SK-N-SH (cell line): ENCODE measurements around the gene CNTNAP5. TPM values are rescaled to one million over a fixed set of nuclear protein-coding genes. Genes with fewer than 3 reads are reported as not detected.

ENCODE experiments used
- CTCF ChIA-PET: fragments of 300-600, 350-600 bp; formaldehyde crosslinking; extraction: SDS; loops from one replicate; lab custom pipeline; 2021; lab: Yijun Ruan, JAX
- POLR2A ChIA-PET: fragments of 350-600 bp; sonication (Branson Sonifier 250); formaldehyde crosslinking; extraction: SDS; loops from one replicate; lab custom pipeline; 2020; ENCODE audit warnings: antibody characterized with exemption, inconsistent platforms; lab: Yijun Ruan, JAX
- DNase-seq: peaks from one replicate; pipeline ENCODE4 v3.0.0; 2012
- H2AFZ ChIP-seq: fragments of 200-600 bp; sonication (generic); 2 replicates; pipeline ENCODE4 v1.8.1; 2016; ENCODE audit warnings: antibody characterized with exemption, mild to moderate bottlenecking, low read depth
- H3F3A ChIP-seq: fragments of 200-600 bp; sonication (generic); replicated peaks from 2 replicates; pipeline ENCODE3; 2016; ENCODE audit warnings: antibody characterized with exemption, mild to moderate bottlenecking; ENCODE audit not compliant: insufficient read depth
- H3K27ac ChIP-seq, 2 experiments: fragments of 200-500 bp in 1 of 2; fragments of 200-600 bp in 1 of 2; sonication (Bioruptor generic) in 1 of 2; sonication (generic), shearing (Covaris generic) in 1 of 2; 2 replicates each; pipeline versions ENCODE4 v1.5.1 to v1.6.1; 2014 to 2016; ENCODE audit warnings: low read depth in 2 of 2, inconsistent platforms in 1 of 2, low read length in 1 of 2, mild to moderate bottlenecking in 1 of 2, mixed read lengths in 1 of 2
- H3K27me3 ChIP-seq: fragments of 200-600 bp; sonication (generic), shearing (Covaris generic); 2 replicates; pipeline ENCODE4 v1.6.1; 2016; ENCODE audit warnings: mixed run types; ENCODE audit not compliant: insufficient read depth
- H3K36me3 ChIP-seq, 2 experiments: fragments of 200-500 bp in 1 of 2; fragments of 200-600 bp in 1 of 2; sonication (Bioruptor generic) in 1 of 2; sonication (generic) in 1 of 2; replicated peaks in 1 of 2; 2 replicates each; pipeline versions ENCODE3 to v1.5.1; 2014 to 2016; ENCODE audit warnings: low read length in 1 of 2, mild to moderate bottlenecking in 1 of 2; ENCODE audit not compliant: insufficient read depth in 2 of 2, control insufficient read depth in 1 of 2
- H3K4me1 ChIP-seq, 2 experiments: fragments of 200-500 bp in 1 of 2; fragments of 200-600 bp in 1 of 2; sonication (Bioruptor generic) in 1 of 2; sonication (generic), shearing (Covaris generic) in 1 of 2; 2 replicates each; pipeline versions ENCODE4 v1.5.1 to v1.6.1; 2014 to 2016; ENCODE audit warnings: low read depth in 1 of 2, low read length in 1 of 2, mixed run types in 1 of 2; ENCODE audit not compliant: insufficient read depth in 2 of 2, control insufficient read depth in 1 of 2
- H3K4me2 ChIP-seq: fragments of 200-600 bp; sonication (generic), shearing (Covaris generic); 2 replicates; pipeline ENCODE4 v1.6.1; 2017; ENCODE audit warnings: mixed run types
- H3K4me3 ChIP-seq, 2 experiments: fragments of 200-500 bp in 1 of 2; fragments of 200-600 bp in 1 of 2; sonication (Bioruptor generic) in 1 of 2; sonication (generic), shearing (Covaris generic) in 1 of 2; 2 replicates each; pipeline versions ENCODE4 v1.5.1 to v1.8.1; 2014 to 2016; ENCODE audit warnings: low read depth in 2 of 2, inconsistent platforms in 1 of 2, low read length in 1 of 2, mild to moderate bottlenecking in 1 of 2, mixed read lengths in 1 of 2, moderate library complexity in 1 of 2
- H3K79me2 ChIP-seq: fragments of 200-600 bp; sonication (generic); 2 replicates; pipeline ENCODE4 v1.8.1; 2017; ENCODE audit warnings: mild to moderate bottlenecking; ENCODE audit not compliant: insufficient read depth
- H3K9ac ChIP-seq: fragments of 200-600 bp; sonication (generic); 2 replicates; pipeline ENCODE4 v1.6.1; 2017; ENCODE audit warnings: mixed run types
- H3K9me2 ChIP-seq: fragments of 200-600 bp; sonication (generic); 2 replicates; pipeline ENCODE4 v1.6.1; 2017; ENCODE audit warnings: mixed run types
- H3K9me3 ChIP-seq: fragments of 200-600 bp; sonication (generic); 2 replicates; pipeline ENCODE4 v1.6.1; 2017; ENCODE audit warnings: mixed run types, mild to moderate bottlenecking, moderate library complexity
- H4K20me1 ChIP-seq: fragments of 200-600 bp; sonication (generic); 2 replicates; pipeline ENCODE4 v1.6.1; 2017; ENCODE audit warnings: mild to moderate bottlenecking, mixed run types; ENCODE audit not compliant: insufficient read depth
- CTCF ChIP-seq: fragments of 200-600 bp; sonication (generic); IDR thresholded peaks from 2 replicates; pipeline ENCODE4 v1.6.1; 2017; ENCODE audit warnings: antibody characterized with exemption, mild to moderate bottlenecking, moderate library complexity
- ELF1 ChIP-seq: IDR thresholded peaks from 2 replicates; pipeline ENCODE4 v1.4.0; 2012
- EP300 ChIP-seq, 2 experiments: IDR thresholded peaks; 2 replicates each; pipeline versions ENCODE4 v1.4.0 to v1.6.1; 2012; ENCODE audit warnings: borderline replicate concordance in 1 of 2, low read depth in 1 of 2, low read length in 1 of 2
- EZH2phosphoT487 ChIP-seq: fragments of 200-600 bp; sonication (generic); IDR thresholded peaks from 2 replicates; pipeline ENCODE4 v1.6.1; 2017; ENCODE audit warnings: low read depth, mixed run types, mild to moderate bottlenecking, antibody characterized with exemption, moderate library complexity, borderline replicate concordance
- FOSL2 ChIP-seq: IDR thresholded peaks from 2 replicates; pipeline ENCODE4 v1.4.0; 2012; ENCODE audit warnings: low read depth, mild to moderate bottlenecking, moderate library complexity, borderline replicate concordance
- GABPA ChIP-seq: IDR thresholded peaks from 2 replicates; pipeline ENCODE4 v1.4.0; 2012; ENCODE audit warnings: low read depth, mild to moderate bottlenecking
- GATA2 ChIP-seq: sonication (generic); formaldehyde crosslinking; IDR thresholded peaks from 2 replicates; pipeline ENCODE4 v1.5.0; 2020; ENCODE audit warnings: mild to moderate bottlenecking, missing genetic modification reagents
- MXI1 ChIP-seq: IDR thresholded peaks from 2 replicates; pipeline ENCODE4 v1.6.1; 2012; ENCODE audit warnings: mild to moderate bottlenecking, low read depth, low read length, improper control_type of control experiment
- NRF1 ChIP-seq: IDR thresholded peaks from 2 replicates; pipeline ENCODE4 v1.6.1; 2012; ENCODE audit warnings: low read depth, mild to moderate bottlenecking, low read length
- POLR2AphosphoS5 ChIP-seq: IDR thresholded peaks from 2 replicates; pipeline ENCODE4 v1.6.1; 2012; ENCODE audit warnings: low read depth, low read length
- RCOR1 ChIP-seq: fragments of 150-350 bp; IDR thresholded peaks from 2 replicates; pipeline ENCODE4 v1.6.1; 2017; ENCODE audit warnings: antibody characterized with exemption, low read length
- REST ChIP-seq: IDR thresholded peaks from 2 replicates; pipeline ENCODE4 v1.6.1; 2012; ENCODE audit warnings: mild to moderate bottlenecking, low read depth, low read length, moderate library complexity
- RFX5 ChIP-seq: IDR thresholded peaks from 2 replicates; pipeline ENCODE4 v1.6.1; 2012; ENCODE audit warnings: mild to moderate bottlenecking, improper control_type of control experiment, low read length
- RXRA ChIP-seq: IDR thresholded peaks from 2 replicates; pipeline ENCODE4 v1.4.0; 2012; ENCODE audit warnings: low read depth, mild to moderate bottlenecking, borderline replicate concordance
- SMC3 ChIP-seq: IDR thresholded peaks from 2 replicates; pipeline ENCODE4 v1.6.1; 2012; ENCODE audit warnings: low read depth, low read length, improper control_type of control experiment
- TAF1 ChIP-seq: IDR thresholded peaks from 2 replicates; pipeline ENCODE4 v1.6.1; 2012; ENCODE audit warnings: low read depth, mild to moderate bottlenecking, low read length, moderate library complexity, borderline replicate concordance
- YY1 ChIP-seq: IDR thresholded peaks from 2 replicates; pipeline ENCODE4 v1.4.0; 2012; ENCODE audit warnings: low read depth, mild to moderate bottlenecking
- WGBS: methylation state at CpG from one replicate; pipeline ENCODE4 v1.1.6; 2017; ENCODE audit warnings: low lambda C conversion rate; 5-methylcytosine and 5-hydroxymethylcytosine counted together
- polyA plus RNA-seq, 3 experiments: library from polyadenylated mRNA; depleted of rRNA; stranded (reverse); fragments of >200 nt; gene quantifications; 2 replicates each; pipeline ENCODE4 v1.2.3, GENCODE V29; 2012

CNTNAP5 gene
- polyA plus RNA-seq, 1 of the 3 experiments (the other 2 are of a cell fraction), result 0.08 TPM

GRCh38 chr2:124382067-124382618 is 357.1 kb downstream of the CNTNAP5 start:
- ChIA-PET CTCF (no interaction called here), POLR2A (no interaction called here)
- TF ChIP-seq RFX5 (no peak), GABPA (no peak), GATA2 (CRISPR knock-in tag) (no peak), RXRA (no peak), ELF1 (no peak), TAF1 (no peak), MXI1 (no peak), CTCF (no peak), SMC3 (no peak), RCOR1 (no peak), EP300 (IDR thresholded peaks at IDR 0.05; ENCODE audit: borderline replicate concordance in 1 of 2, low read depth in 1 of 2, low read length in 1 of 2) (no peak), EZH2phosphoT487 (no peak), REST (no peak), NRF1 (no peak), POLR2AphosphoS5 (no peak), YY1 (no peak), FOSL2 (no peak)
- Histone ChIP-seq H4K20me1 (no peaks in the 10 kb centered on the region), H3F3A (no peaks in the 10 kb centered on the region), H3K9me3 (no peaks in the 10 kb centered on the region), H3K27me3 (no peaks in the 10 kb centered on the region), H3K4me2 (no peak overlapping the region), H3K9ac (no peak overlapping the region), H3K4me1 (no peaks in the 10 kb centered on the region), H3K4me3 (no peak overlapping the region), H3K27ac (no peak overlapping the region), H3K36me3 (no peaks in the 10 kb centered on the region), H3K79me2 (no peaks in the 10 kb centered on the region), H2AFZ (no peak overlapping the region), H3K9me2 (no peaks in the 10 kb centered on the region)
- 21% methylated on average over 1 of the region's 1 CpG for WGBS
- no peak for DNase-seq
